ENCODE results near the gene MIX23. TPM values are rescaled to one million over a fixed set of nuclear protein-coding genes. Genes with fewer than 3 reads are reported as not detected.
"Not testable (repeated sequence)": the region's sequence is repeated elsewhere in the genome, so short reads cannot be mapped to it uniquely, and the experiment has no call there.

Gene MIX23
- total RNA-seq, 2 donors from 2014 or later: 30.2 to 39.9 TPM

GRCh38 chr3:122395582-122395981 lies 12.6 kb upstream of the MIX23 start:
- intact Hi-C loops (cut with DNase I, micrococcal nuclease): loop anchor here in 1 of 2 donors (10.0 kb wide), 1 partner anchor 279 kb away; no protein-coding TSS in a partner anchor

GRCh38 chr3:122394173-122394572 lies 11.1 kb upstream of the MIX23 start:
- no peak for ATAC-seq
- no peak for DNase-seq
- intact Hi-C loops (cut with DNase I, micrococcal nuclease): loop anchor here in 1 of 2 donors (10.0 kb wide), 1 partner anchor 281 kb away; no protein-coding TSS in a partner anchor

More at GRCh38 chr3:122395582-122395981, 12.6 kb upstream of the MIX23 start:
- DNase-seq (no peak), ATAC-seq (no peak)

GRCh38 chr3:122392868-122393844 lies 10.1 kb upstream of the MIX23 start:
- intact Hi-C loops (cut with DNase I, micrococcal nuclease): loop anchor here in 1 of 2 donors (10.0 kb wide), 1 partner anchor 282 kb away; no protein-coding TSS in a partner anchor
- DNase-seq (no peak), ATAC-seq (peak; percentile 52)

- DNase-seq (no peak), ATAC-seq (no peak)
- intact Hi-C loops (cut with DNase I, micrococcal nuclease): loop anchor here in 1 of 2 donors (10.0 kb wide), 1 partner anchor 283 kb away; no protein-coding TSS in a partner anchor
Measured at GRCh38 chr3:122391681-122392446, 8.8 kb upstream of the MIX23 start.

GRCh38 chr3:122390665-122391064 lies 7.6 kb upstream of the MIX23 start:
- ATAC-seq: no peak
- intact Hi-C loops (cut with DNase I, micrococcal nuclease): loop anchor here in 1 of 2 donors (10.0 kb wide), 1 partner anchor 284 kb away; no protein-coding TSS in a partner anchor

GRCh38 chr3:122389892-122390291 lies 6.9 kb upstream of the MIX23 start:
- ATAC-seq (no peak), DNase-seq (no peak)
- intact Hi-C loops (cut with DNase I, micrococcal nuclease): loop anchor here in 1 of 2 donors (10.0 kb wide), 1 partner anchor 285 kb away; no protein-coding TSS in a partner anchor

More at GRCh38 chr3:122390665-122391064, 7.6 kb upstream of the MIX23 start:
- DNase-seq: no peak

- no peak for DNase-seq
- intact Hi-C loops (cut with DNase I, micrococcal nuclease): no loop called here
- ATAC-seq: no peak
Measured at GRCh38 chr3:122389197-122389596, 6.2 kb upstream of the MIX23 start.

- intact Hi-C loops (cut with DNase I, micrococcal nuclease): no loop called here
- DNase-seq (no peak), ATAC-seq (no peak)
Measured at GRCh38 chr3:122387709-122388108, 4.7 kb upstream of the MIX23 start.

- ATAC-seq (peak; percentile 89), DNase-seq (peak; percentile 93 to 97)
- intact Hi-C loops (cut with DNase I, micrococcal nuclease): no loop called here
Measured at GRCh38 chr3:122383771-122384697, 1.0 kb upstream of the MIX23 start, which contains the start of gene FAM162A. FAM162A (plus strand) TSS chr3:122384182; CDS start chr3:122384266, 84 bp downstream.

GRCh38 chr3:122377975-122378374 lies 5.1 kb downstream of the MIX23 start:
- DNase-seq (no peak), ATAC-seq (no peak)
- intact Hi-C loops (cut with DNase I, micrococcal nuclease): no loop called here

- ATAC-seq: no peak
- intact Hi-C loops (cut with DNase I, micrococcal nuclease): no loop called here
- DNase-seq: no peak
Measured at GRCh38 chr3:122374034-122374433, 9.0 kb downstream of the MIX23 start.

GRCh38 chr3:122366379-122366749 lies 16.7 kb downstream of the MIX23 start:
- ATAC-seq (peak; percentile 33), DNase-seq (no peak)
- intact Hi-C loops (cut with DNase I, micrococcal nuclease): no loop called here

- peak in 1 of 2 donors; percentile 39 for DNase-seq
- intact Hi-C loops (cut with DNase I, micrococcal nuclease): not testable (repeated sequence)
Measured at GRCh38 chr3:122365582-122366378, 17.3 kb downstream of the MIX23 start.

GRCh38 chr3:122365073-122365472 lies 18.0 kb downstream of the MIX23 start:
- intact Hi-C loops (cut with DNase I, micrococcal nuclease): no loop called here
- ATAC-seq (no peak), DNase-seq (no peak)

More at GRCh38 chr3:122365582-122366378, 17.3 kb downstream of the MIX23 start:
- ATAC-seq: peak; percentile 78

GRCh38 chr3:122364490-122364889 lies 18.5 kb downstream of the MIX23 start:
- no peak for DNase-seq
- ATAC-seq: no peak
- intact Hi-C loops (cut with DNase I, micrococcal nuclease): no loop called here

- DNase-seq (no peak), ATAC-seq (peak; percentile 63)
- intact Hi-C loops (cut with DNase I, micrococcal nuclease): no loop called here
Measured at GRCh38 chr3:122362026-122362425, 21.0 kb downstream of the MIX23 start.

- no peak for DNase-seq
- no peak for ATAC-seq
- intact Hi-C loops (cut with DNase I, micrococcal nuclease): no loop called here
Measured at GRCh38 chr3:122358703-122359032, 24.4 kb downstream of the MIX23 start.
